Measurements from ENCODE around the gene LILRA5. TPM values are rescaled to one million over a fixed set of nuclear protein-coding genes. Genes with fewer than 3 reads are reported as not detected.
"Not testable (repeated sequence)": the region's sequence is repeated elsewhere in the genome, so short reads cannot be mapped to it uniquely, and the experiment has no call there.

LILRA5 gene
- total RNA-seq, 1 donor from 2014 or later = 1.3 TPM

DNA sequence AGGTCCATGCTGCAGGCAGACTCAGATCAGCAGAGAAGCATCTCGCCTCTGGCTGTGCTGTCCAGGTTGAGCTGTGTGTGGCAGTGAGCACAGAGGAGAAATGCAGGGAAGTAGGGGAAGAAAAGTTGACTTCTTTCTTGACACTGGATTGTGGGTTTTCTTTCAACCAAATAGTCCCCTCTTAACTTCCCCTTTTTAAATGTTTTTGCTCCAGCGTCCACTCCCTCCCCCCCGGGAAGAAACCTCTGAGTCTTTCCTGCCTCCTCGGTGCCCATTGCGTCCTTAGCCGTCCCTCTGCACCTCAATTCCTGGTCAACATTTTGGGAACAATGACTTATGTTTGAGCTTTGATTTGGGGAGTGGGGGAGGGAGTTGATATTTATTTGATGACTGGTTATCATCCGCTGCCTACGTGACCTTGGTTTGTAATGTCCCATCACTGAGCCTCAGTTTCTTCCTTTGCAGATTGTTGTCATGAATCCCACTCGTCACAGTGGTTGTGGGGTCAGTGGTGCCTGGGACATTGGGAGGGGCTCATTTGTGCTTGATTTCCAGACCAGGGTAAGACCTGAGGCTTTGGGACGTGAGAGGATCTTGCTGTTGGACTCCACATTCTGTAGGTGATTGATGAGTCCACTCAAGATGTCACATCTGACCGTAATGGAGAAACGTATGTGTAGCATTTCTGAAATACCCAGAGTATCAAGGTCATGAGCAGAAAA is 31.8 kb downstream of the LILRA5 start, which contains the start of gene LILRB2:
TSS of gene LILRB2 (minus strand) at position 104 of the 722 bp plus-strand sequence. CDS start 614 bp downstream, outside the sequence.
- DNase-seq = no peak
- ATAC-seq (ENCODE audit: poor library complexity) = peak; percentile 55
- intact Hi-C loops (cut with DNase I) = no loop called here

GRCh38 chr19:54280441-54280840 is 32.5 kb downstream of the LILRA5 start:
- ATAC-seq (ENCODE audit: poor library complexity) = peak; percentile 85
- intact Hi-C loops (cut with DNase I); DNase-seq: not testable (repeated sequence)

DNA sequence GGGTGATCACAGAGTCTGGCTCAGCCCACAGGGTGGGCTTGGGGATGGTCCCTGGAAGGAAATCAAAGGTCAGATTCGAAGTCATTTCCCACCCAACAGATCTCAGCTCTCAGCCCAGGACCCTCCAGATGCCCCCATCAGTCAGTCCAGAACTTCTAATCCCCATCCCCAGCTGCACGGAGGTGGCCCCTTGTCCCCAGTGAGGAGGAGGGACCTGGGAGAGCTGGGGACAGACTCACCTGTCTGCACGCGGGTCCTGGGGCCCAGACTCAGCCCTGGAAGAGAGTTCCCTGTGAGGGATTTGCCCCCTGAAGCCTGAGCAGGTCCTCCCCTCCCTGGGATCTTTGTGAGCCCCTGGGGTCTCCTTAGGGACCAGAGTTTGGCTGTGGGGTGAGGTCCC is 32.9 kb downstream of the LILRA5 start:
- intact Hi-C loops (cut with DNase I); DNase-seq; ATAC-seq (ENCODE audit: poor library complexity): not testable (repeated sequence)

DNA sequence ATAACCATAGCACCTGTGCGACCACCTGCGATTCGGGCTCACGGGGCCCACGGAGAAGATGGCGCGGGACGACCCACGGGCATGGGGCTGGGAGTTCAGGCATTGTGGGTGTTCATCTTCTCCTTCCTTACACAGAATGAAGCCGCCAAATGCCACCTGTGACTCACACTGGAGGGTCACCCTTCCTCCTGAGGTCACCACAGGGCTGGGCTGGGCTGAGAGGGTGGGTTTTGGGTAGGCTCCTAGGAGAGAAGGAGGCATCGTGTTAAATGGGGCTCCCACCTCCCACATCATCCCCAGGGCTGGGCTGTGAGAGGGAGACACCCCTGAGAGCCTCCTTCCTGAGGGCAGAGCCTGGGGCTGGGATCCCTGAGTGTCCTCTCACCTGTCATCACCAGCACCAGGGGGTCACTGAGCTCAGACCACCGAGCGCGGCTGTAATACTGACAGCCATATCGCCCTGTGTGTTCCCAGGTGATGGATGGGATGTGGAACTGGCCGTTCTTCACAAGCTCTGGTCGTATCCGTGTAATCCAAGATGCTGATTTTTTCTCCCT is 33.5 kb downstream of the LILRA5 start:
- no peak for DNase-seq
- intact Hi-C loops (cut with DNase I) = no loop called here

DNA sequence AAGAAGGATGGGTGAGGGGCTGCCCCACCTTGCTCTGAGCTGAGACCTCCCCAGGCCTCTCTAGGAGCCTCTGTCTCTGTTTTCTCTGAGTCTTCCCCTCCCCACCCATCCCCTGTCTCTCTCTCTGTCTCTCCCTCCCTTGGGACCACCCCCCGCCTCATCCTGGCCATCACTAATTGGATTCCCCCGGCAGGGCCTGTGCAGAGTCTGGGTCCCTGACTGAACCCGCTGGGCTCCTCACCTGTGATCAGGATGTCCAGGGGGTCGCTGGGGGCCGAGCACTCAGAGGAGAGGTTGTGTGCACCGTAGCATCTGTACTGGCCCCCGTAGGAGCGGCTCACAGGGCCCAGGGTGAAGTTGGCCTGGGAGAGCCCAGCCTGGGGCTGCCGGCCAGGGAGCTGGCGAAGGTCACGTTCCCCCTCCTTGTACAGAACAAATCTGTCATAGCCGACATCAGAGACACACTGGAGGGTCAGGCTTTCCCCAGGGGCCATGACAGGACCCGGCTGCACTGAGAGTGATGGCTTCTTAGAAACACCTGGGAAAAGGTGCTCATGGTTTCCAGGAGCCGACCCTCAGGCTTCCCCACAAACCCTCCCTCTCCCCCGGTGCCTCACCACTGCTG is 34.3 kb downstream of the LILRA5 start:
- ATAC-seq (ENCODE audit: poor library complexity); intact Hi-C loops (cut with DNase I); DNase-seq: not testable (repeated sequence)

More for the DNA sequence above, 33.5 kb downstream of the LILRA5 start:
- ATAC-seq (ENCODE audit: poor library complexity) = no peak

GRCh38 chr19:54278056-54278455 is 34.9 kb downstream of the LILRA5 start:
- DNase-seq; intact Hi-C loops (cut with DNase I); ATAC-seq (ENCODE audit: poor library complexity): not testable (repeated sequence)

DNA sequence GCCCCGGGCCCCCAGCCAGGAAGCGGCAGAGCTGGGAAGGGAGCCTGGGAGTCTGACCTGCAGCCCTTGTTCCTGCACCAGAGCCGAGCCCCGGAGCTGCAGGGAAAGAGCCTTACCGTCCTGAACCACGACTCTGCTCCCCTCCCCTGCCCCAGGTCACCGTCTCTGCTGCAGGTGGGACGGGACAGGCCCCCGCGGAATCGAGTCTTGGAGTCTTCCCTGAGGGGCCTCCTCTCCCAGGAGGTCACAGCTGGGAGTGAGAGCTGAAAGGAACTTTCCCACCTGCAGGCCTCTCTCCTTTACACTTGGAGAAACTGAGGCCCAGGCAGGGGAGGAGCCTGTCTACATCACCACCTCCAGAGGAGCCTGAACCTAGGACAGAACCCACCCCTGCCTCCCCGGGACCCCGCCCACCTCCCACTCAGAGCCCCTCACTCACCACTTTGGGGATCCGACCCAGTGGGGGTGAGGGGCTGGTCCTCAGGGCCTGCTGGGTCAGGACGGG is 35.8 kb downstream of the LILRA5 start:
- intact Hi-C loops (cut with DNase I); ATAC-seq (ENCODE audit: poor library complexity); DNase-seq: not testable (repeated sequence)

DNA sequence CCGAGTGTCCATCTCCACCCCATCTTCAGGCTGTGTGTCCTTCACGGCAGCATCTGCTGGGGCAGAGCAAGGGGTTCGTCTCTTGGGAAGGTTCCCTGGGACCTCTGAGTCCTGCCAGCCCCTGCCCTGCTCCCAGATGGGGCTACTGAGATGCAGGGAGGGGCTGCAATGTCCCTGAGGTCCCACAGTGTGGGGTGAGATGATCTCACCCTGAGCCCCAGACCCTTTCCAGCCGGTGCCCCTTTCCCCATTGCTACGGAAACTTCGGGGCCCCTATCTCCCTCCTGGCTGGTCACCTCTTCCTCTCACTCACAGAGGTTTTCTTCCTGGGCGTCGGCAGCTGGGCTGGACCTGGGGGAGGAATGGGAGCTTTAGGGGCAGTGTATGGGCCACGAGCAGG is 37.0 kb downstream of the LILRA5 start:
- intact Hi-C loops (cut with DNase I) = no loop called here
- DNase-seq (no peak), ATAC-seq (ENCODE audit: poor library complexity) (no peak)

- ATAC-seq (ENCODE audit: poor library complexity); DNase-seq; intact Hi-C loops (cut with DNase I): not testable (repeated sequence)
Measured at GRCh38 chr19:54274516-54274915, 38.5 kb downstream of the LILRA5 start.

DNA sequence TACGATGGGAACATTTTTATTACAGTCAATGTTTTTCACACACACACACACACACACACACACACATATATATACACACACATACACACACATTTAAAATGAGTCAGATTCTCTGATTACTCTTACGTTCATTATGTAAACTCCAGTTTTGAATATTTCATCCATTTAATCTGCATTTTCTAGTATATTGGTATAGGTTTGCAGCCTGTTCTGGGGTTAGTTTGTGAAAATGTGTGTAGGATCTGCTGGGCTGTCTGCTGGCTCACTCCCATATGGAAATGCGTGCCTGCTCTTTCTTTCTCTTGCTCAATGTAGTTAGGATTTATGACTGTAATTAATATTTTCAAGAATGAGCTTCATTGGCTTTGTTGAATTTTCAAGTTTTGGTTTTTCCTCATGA is 39.1 kb downstream of the LILRA5 start:
- intact Hi-C loops (cut with DNase I) = no loop called here
- no peak for ATAC-seq (ENCODE audit: poor library complexity)
- DNase-seq = no peak

DNA sequence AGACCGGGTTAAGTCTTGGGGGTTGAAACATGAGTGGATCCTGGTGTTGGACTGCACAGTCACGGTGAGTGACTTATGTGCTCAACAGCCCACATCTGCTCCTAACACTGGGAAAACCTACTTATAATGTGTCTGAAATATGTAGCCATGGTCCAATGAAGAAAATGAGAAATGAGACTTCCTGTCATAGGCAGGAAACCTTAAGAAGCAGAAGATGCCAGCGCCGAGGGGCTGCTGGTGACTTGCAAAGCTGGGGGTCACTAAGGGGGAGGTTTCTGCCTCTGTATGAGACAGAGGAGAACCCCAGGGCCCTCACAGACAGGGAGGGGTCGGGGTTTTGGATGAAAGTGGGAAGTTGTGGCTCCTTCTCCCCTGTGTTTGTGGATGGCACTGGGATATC is 40.8 kb downstream of the LILRA5 start:
- ATAC-seq (ENCODE audit: poor library complexity) = peak; percentile 34
- intact Hi-C loops (cut with DNase I); DNase-seq: not testable (repeated sequence)

DNA sequence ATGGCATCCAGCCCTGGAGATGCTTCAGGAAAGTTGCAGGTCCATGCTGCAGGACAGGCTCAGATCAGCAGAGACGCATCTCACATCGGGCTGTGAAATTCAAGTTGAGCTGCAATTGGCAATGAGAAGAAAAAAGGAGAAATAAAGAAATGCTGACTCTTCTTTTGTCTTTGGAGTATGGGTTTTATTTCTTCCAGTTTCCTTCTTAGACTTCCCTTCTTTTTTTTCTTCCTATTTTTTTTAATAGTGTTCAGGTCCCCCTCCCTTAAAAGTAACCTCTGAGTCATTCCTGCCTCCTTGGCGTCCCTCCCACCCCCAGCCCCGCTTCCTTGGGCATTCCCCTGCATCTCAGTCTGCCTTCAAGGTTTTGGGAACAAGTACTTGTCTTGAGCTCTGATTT is 41.4 kb downstream of the LILRA5 start:
- intact Hi-C loops (cut with DNase I) = not testable (repeated sequence)
- peak; percentile 68 for ATAC-seq (ENCODE audit: poor library complexity)
- DNase-seq = peak; percentile 64

- intact Hi-C loops (cut with DNase I) = no loop called here
- no peak for DNase-seq
- ATAC-seq (ENCODE audit: poor library complexity) = peak; percentile 82
Measured at GRCh38 chr19:54271106-54271505, 41.9 kb downstream of the LILRA5 start.

DNA sequence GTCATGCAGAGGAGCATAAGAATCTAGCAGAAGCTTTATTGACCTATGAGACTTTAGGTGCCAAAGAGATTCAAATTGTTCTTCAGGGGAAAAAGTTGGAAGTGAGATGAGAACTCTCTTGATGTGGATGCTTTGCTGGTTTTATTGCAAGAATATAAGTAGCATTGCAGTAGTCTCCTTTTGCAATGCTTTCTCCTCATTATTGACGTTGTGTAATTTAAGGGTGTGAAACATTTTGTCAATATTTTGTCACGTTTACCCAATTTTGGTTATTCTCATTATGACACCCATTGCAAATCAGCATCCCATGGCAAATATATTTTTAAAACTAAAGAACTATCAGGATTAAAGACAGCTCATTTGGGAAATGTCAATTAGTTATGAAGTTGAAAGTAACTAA is 44.0 kb downstream of the LILRA5 start:
- no peak for ATAC-seq (ENCODE audit: poor library complexity)
- no peak for DNase-seq
- intact Hi-C loops (cut with DNase I) = no loop called here

GRCh38 chr19:54266133-54266532 is 46.8 kb downstream of the LILRA5 start:
- ATAC-seq (ENCODE audit: poor library complexity) = peak; percentile 65
- DNase-seq = peak; percentile 85
- intact Hi-C loops (cut with DNase I) = no loop called here

GRCh38 chr19:54262470-54262869 is 50.5 kb downstream of the LILRA5 start:
- no peak for DNase-seq
- intact Hi-C loops (cut with DNase I) = no loop called here
- no peak for ATAC-seq (ENCODE audit: poor library complexity)

DNA sequence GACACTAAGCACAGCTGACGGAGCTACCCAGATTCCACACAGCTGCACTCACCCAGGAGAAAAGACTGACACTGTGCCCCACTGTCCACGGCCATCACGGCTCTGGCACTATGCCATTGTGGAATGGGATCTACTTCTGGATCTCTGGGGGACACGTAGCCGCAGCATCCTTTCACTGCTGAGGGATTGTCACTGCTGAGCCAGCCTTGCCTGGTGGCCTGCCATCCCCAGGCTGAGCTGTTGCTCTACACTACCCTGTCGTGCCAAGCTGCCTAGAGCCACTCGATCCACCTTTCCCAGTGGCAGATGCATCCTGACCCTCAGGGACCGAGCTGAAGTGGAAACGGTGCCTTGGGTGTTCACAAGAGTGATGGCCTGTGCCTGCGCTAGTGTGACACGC is 50.9 kb downstream of the LILRA5 start:
- ATAC-seq (ENCODE audit: poor library complexity) (no peak), DNase-seq (no peak)
- intact Hi-C loops (cut with DNase I) = no loop called here

DNA sequence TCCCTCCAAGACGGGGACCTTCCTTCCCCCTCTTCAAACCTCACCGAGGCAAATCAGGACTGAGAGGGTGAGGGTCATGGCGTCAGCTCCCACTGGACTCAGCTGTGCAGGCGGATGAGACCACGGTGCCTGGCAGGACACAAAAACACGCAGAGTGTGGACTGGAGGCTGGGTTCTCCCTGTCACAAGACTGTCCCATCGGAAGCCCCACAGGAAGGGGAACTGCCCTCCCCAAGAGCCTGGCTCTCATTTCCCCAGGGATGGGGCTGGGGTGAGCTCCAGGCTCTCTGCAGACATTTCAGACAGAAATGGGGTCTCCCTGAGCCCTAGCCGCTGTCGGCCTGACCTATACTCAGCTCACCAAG is 55.9 kb downstream of the LILRA5 start, which contains the start of gene LILRB5:
TSS of gene LILRB5 (minus strand) at position 158 of the 365 bp plus-strand sequence. CDS start at position 78, 80 bp downstream.
- intact Hi-C loops (cut with DNase I) = no loop called here
- no peak for DNase-seq
- ATAC-seq (ENCODE audit: poor library complexity) = no peak

Measured in Right ventricle myocardium superior (tissue), 1 donor.